ENCODE measurements around the gene GSC2. TPM values are rescaled to one million over a fixed set of nuclear protein-coding genes. Genes with fewer than 3 reads are reported as not detected.
A peak's percentile ranks its signal among the peaks of the same experiment; 100 is the strongest.

Gene GSC2
- total and polyA plus RNA-seq, 9 of the 15 experiments (the other 6 are each of a cell fraction or from before 2014, with no cell fraction given) = not detected

- DNase-seq (ENCODE audit: extremely low read depth in 1 of 4, low spot score in 3 of 4) (peak in 1 of 4 experiments; percentile 75), ATAC-seq (no peak), FAIRE-seq (no peak)
- Histone ChIP-seq H3K9me3 (replicated peaks; ENCODE audit: control insufficient read depth, insufficient read depth, low read depth, low read length) (no peaks in the 10 kb centered on the region), H3K4me3 (peak overlapping the region; percentile 66), H3K4me1 (replicated peaks in 1 of 2; ENCODE audit: control insufficient read depth in 2 of 2, insufficient read depth in 2 of 2, low read length in 2 of 2) (peaks cover 61 to 100% of the 10 kb centered on the region in 2 experiments), H3K27ac (ENCODE audit: extremely low read depth, low read depth, low read length) (peak overlapping the region; percentile 86), H3K27me3 (ENCODE audit: control insufficient read depth in 2 of 2, insufficient read depth in 2 of 2, low read length in 2 of 2) (peaks cover 10 to 15% of the 10 kb centered on the region in 2 experiments; a peak in 4 of 5 replicates), H3K36me3 (ENCODE audit: control insufficient read depth, insufficient read depth, low read length) (peaks cover 55% of the 10 kb centered on the region), H4K20me1 (replicated peaks; ENCODE audit: control insufficient read depth, insufficient read depth, low read length) (peaks cover 49% of the 10 kb centered on the region), H3K4me2 (ENCODE audit: insufficient read depth, low read length) (peak overlapping the region; percentile 93), H3K9ac (ENCODE audit: insufficient read depth in 1 of 2, low read depth in 2 of 2, low read length in 2 of 2) (peak overlapping the region; percentile 94 to 96), H3K79me2 (ENCODE audit: control insufficient read depth, insufficient read depth, low read length) (peaks cover 81% of the 10 kb centered on the region), H2AFZ (ENCODE audit: low read depth, low read length) (no peak overlapping the region), H3K9me1 (ENCODE audit: control insufficient read depth, insufficient read depth, low read length) (peaks cover 28% of the 10 kb centered on the region)
- POLR2A ChIA-PET = interaction anchor here (0.6 to 2.9 kb wide), 36 partner anchors 19 to 760 kb away, joined by 3 to 12 read pairs (median 4); partner anchors contain the start of genes DGCR2, HIRA and MRPL40
- BruUV-seq (replicated peaks) = no TSS peak
- 50% methylated on average over 19 of the region's 19 CpGs for WGBS (ENCODE audit: insufficient coverage, low coverage, missing lambda C conversion rate)
- in situ Hi-C loops (cut with MboI) (no loop called here), intact Hi-C loops (cut with micrococcal nuclease) (no loop called here)
- CTCF ChIA-PET (ENCODE audit: low intra/inter-chr PET ratio) = interaction anchor here (0.6 kb wide), 1 partner anchor 29 kb away, joined by 3 read pairs; the partner anchor contains the start of gene ESS2
- TF ChIP-seq NR4A1 (CRISPR knock-in tag; IDR thresholded peaks at IDR 0.05) (peak; percentile 77; the same call in 1 of the 2 replicates), NR4A1 (tag; IDR thresholded peaks at IDR 0.05) (no peak), TBP (optimal IDR thresholded peaks at IDR 0.05; ENCODE audit: low read depth, low read length) (no peak), ZNF274 (IDR thresholded peaks at IDR 0.05; ENCODE audit: borderline replicate concordance, low read depth, low read length) (no peak), ESRRB (CRISPR knock-in tag; IDR thresholded peaks at IDR 0.05; ENCODE audit: borderline replicate concordance) (no peak), NUFIP1 (IDR thresholded peaks at IDR 0.05; ENCODE audit: partially characterized antibody) (no peak), SMAD4 (CRISPR knock-in tag; conservative IDR thresholded peaks at IDR 0.05) (0 out of 2 replicates have a peak, but pooled peaks have one; percentile 31), PRDM10 (IDR thresholded peaks at IDR 0.05; ENCODE audit: partially characterized antibody) (no peak), NR2C2 (CRISPR knock-in tag; IDR thresholded peaks at IDR 0.05) (no peak), NR2C2 (tag; IDR thresholded peaks at IDR 0.05) (no peak), TRIM24 (IDR thresholded peaks at IDR 0.05) (no peak), HLTF (IDR thresholded peaks at IDR 0.05) (no peak)
- TF ChIP-seq, protein P1, sequence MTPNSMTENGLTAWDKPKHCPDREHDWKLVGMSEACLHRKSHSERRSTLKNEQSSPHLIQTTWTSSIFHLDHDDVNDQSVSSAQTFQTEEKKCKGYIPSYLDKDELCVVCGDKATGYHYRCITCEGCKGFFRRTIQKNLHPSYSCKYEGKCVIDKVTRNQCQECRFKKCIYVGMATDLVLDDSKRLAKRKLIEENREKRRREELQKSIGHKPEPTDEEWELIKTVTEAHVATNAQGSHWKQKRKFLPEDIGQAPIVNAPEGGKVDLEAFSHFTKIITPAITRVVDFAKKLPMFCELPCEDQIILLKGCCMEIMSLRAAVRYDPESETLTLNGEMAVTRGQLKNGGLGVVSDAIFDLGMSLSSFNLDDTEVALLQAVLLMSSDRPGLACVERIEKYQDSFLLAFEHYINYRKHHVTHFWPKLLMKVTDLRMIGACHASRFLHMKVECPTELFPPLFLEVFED (CRISPR knock-in tag; conservative IDR thresholded peaks at IDR 0.05) = no peak
These were observed 23.2 kb upstream of the GSC2 start for GRCh38 chr22:19173047-19174035.

All from K562 (cell line).